OCI-LY7 (cell line): ENCODE results near the gene CCDC83. TPM values are rescaled to one million over a fixed set of nuclear protein-coding genes. Genes with fewer than 3 reads are reported as not detected.

Experiments used
- BruUV-seq: library from RNA; stranded (reverse); fragments of 400-500 nt; replicated peaks from 2 replicates; lab custom pipeline; 2021; lab: Mats Ljungman, UMichigan
- CTCF ChIA-PET: fragments of 300-600 bp; sonication (Branson Sonifier 250); formaldehyde crosslinking; loops from one replicate; lab custom pipeline; 2022; ENCODE audit warnings: antibody characterized with exemption; ENCODE audit not compliant: unreplicated experiment; lab: Charles Lee
- POLR2A ChIA-PET: fragments of 300-600 bp; sonication (Branson Sonifier 250); formaldehyde crosslinking; loops from one replicate; lab custom pipeline; 2022; ENCODE audit warnings: antibody characterized with exemption; lab: Charles Lee
- DNase-seq: peaks from one replicate; pipeline ENCODE4 v3.0.0-alpha.2; 2015; ENCODE audit warnings: low spot score
- H2AFZ ChIP-seq: fragments of 200-600 bp; sonication (generic), shearing (Covaris generic); 2 replicates; pipeline ENCODE4 v1.6.1; 2014; ENCODE audit warnings: mild to moderate bottlenecking, antibody characterized with exemption, low read length, moderate library complexity
- H3K27ac ChIP-seq: fragments of 200-600 bp; sonication (generic); 2 replicates; pipeline ENCODE4 v1.5.1; 2014; ENCODE audit warnings: mixed run types, low read depth, mild to moderate bottlenecking, moderate library complexity, low read length, inconsistent platforms; ENCODE audit not compliant: poor library complexity, severe bottlenecking
- H3K36me3 ChIP-seq: fragments of 200-600 bp; sonication (generic); 2 replicates; pipeline ENCODE4 v1.6.1; 2014; ENCODE audit warnings: mild to moderate bottlenecking, antibody characterized with exemption, low read length, moderate library complexity, mixed read lengths; ENCODE audit not compliant: insufficient read depth
- H3K4me1 ChIP-seq: fragments of 200-600 bp; sonication (generic); 2 replicates; pipeline ENCODE4 v1.5.1; 2014; ENCODE audit warnings: mild to moderate bottlenecking, low read length; ENCODE audit not compliant: insufficient read depth, poor library complexity, severe bottlenecking
- H3K4me2 ChIP-seq: fragments of 200-600 bp; sonication (generic); 2 replicates; pipeline ENCODE4 v1.6.1; 2014; ENCODE audit warnings: mild to moderate bottlenecking, low read length
- H3K4me3 ChIP-seq: fragments of 200-600 bp; sonication (generic); 2 replicates; pipeline ENCODE4 v1.5.1; 2014; ENCODE audit warnings: mild to moderate bottlenecking, low read depth, low read length; ENCODE audit not compliant: poor library complexity, severe bottlenecking
- H3K79me2 ChIP-seq: fragments of 200-600 bp; sonication (generic); 2 replicates; pipeline ENCODE4 v1.6.1; 2016; ENCODE audit warnings: low read depth, mild to moderate bottlenecking, low read length, moderate library complexity, mixed read lengths; ENCODE audit not compliant: insufficient read depth
- H3K9me2 ChIP-seq: fragments of 200-600 bp; sonication (generic); 2 replicates; pipeline ENCODE4 v1.6.1; 2016; ENCODE audit warnings: mild to moderate bottlenecking, low read length, mixed read lengths; ENCODE audit not compliant: insufficient read depth
- H3K9me3 ChIP-seq: fragments of 200-600 bp; sonication (generic); 2 replicates; pipeline ENCODE4 v1.6.1; 2014; ENCODE audit warnings: mild to moderate bottlenecking, mixed run types, low read length, mixed read lengths
- H4K20me1 ChIP-seq: fragments of 200-600 bp; sonication (generic); 2 replicates; pipeline ENCODE4 v1.6.1; 2014; ENCODE audit warnings: mild to moderate bottlenecking, antibody characterized with exemption, low read length, moderate library complexity, mixed read lengths; ENCODE audit not compliant: insufficient read depth
- CTCF ChIP-seq: fragments of 200-600 bp; sonication (generic); conservative IDR thresholded peaks from 2 replicates; pipeline ENCODE4 v1.5.1; 2014; ENCODE audit warnings: mild to moderate bottlenecking, antibody characterized with exemption, low read length, moderate library complexity, mixed read lengths
- EZH2phosphoT487 ChIP-seq: fragments of 200-600 bp; sonication (generic); IDR thresholded peaks from 2 replicates; pipeline ENCODE4 v1.6.1; 2018; ENCODE audit warnings: low read depth, borderline replicate concordance, mild to moderate bottlenecking, mixed run types, antibody characterized with exemption, low read length, moderate library complexity, mixed read lengths
- intact Hi-C: fragments of 100-400 bp; cut with micrococcal nuclease; formaldehyde crosslinking; loops from one replicate; pipeline ENCODE4 v1.10.0; 2022; ENCODE audit not compliant: unreplicated experiment
- total RNA-seq, 2 experiments: library from RNA; depleted of rRNA in 1 of 2; stranded (reverse); fragments of >200 nt in 1 of 2; shearing (Covaris generic) in 1 of 2; gene quantifications; 2 replicates each; pipeline ENCODE4 v1.2.3, GENCODE V29; 2014 to 2022

CCDC83 gene
- total RNA-seq, 2 experiments from 2014 or later = not detected

GRCh38 chr11:85903811-85904210 lies 48.6 kb downstream of the CCDC83 start:
- Histone ChIP-seq H2AFZ (no peak overlapping the region), H3K27ac (no peak overlapping the region), H3K9me2 (no peaks in the 10 kb centered on the region), H3K4me3 (no peak overlapping the region), H3K4me2 (no peak overlapping the region), H3K36me3 (no peaks in the 10 kb centered on the region), H3K79me2 (no peaks in the 10 kb centered on the region), H3K4me1 (no peaks in the 10 kb centered on the region), H3K9me3 (no peaks in the 10 kb centered on the region), H4K20me1 (no peaks in the 10 kb centered on the region)
- TF ChIP-seq EZH2phosphoT487 = no peak
- TF ChIP-seq CTCF = no peak
- intact Hi-C loops = no loop called here
- no peak for DNase-seq
- ChIA-PET CTCF (no interaction called here), POLR2A (no interaction called here)
- BruUV-seq = no TSS peak

GRCh38 chr11:85912414-85912813 lies 57.2 kb downstream of the CCDC83 start:
- CTCF ChIA-PET = no interaction called here
- BruUV-seq = no TSS peak
- Histone ChIP-seq H3K4me1 (no peaks in the 10 kb centered on the region), H4K20me1 (no peaks in the 10 kb centered on the region), H2AFZ (no peak overlapping the region), H3K9me2 (no peaks in the 10 kb centered on the region), H3K4me2 (no peak overlapping the region), H3K79me2 (no peaks in the 10 kb centered on the region), H3K4me3 (no peak overlapping the region), H3K27ac (no peak overlapping the region), H3K9me3 (no peaks in the 10 kb centered on the region), H3K36me3 (no peaks in the 10 kb centered on the region)
- POLR2A ChIA-PET = no interaction called here
- DNase-seq = no peak
- TF ChIP-seq CTCF (no peak), EZH2phosphoT487 (no peak)
- intact Hi-C loops = no loop called here

- Histone ChIP-seq H4K20me1 (no peaks in the 10 kb centered on the region), H3K9me2 (no peaks in the 10 kb centered on the region), H3K4me2 (no peak overlapping the region), H3K4me1 (no peaks in the 10 kb centered on the region), H3K79me2 (no peaks in the 10 kb centered on the region), H3K4me3 (no peak overlapping the region), H3K27ac (no peak overlapping the region), H2AFZ (no peak overlapping the region), H3K36me3 (no peaks in the 10 kb centered on the region), H3K9me3 (no peaks in the 10 kb centered on the region)
- ChIA-PET POLR2A (no interaction called here), CTCF (no interaction called here)
- intact Hi-C loops = no loop called here
- DNase-seq = no peak
- no TSS peak for BruUV-seq
- TF ChIP-seq EZH2phosphoT487 (no peak), CTCF (no peak)
Measured at GRCh38 chr11:85913513-85913912, 58.3 kb downstream of the CCDC83 start.
